Body of pancreas (tissue), 4 donors: ENCODE measurements around the gene AKT1S1. TPM values are rescaled to one million over a fixed set of nuclear protein-coding genes. Genes with fewer than 3 reads are reported as not detected.

Experiments
- ATAC-seq: fragments of 150-250 bp; one replicate; pipeline ENCODE4 v1.9.1; 2016
- DNase-seq, 4 donors: peaks; one replicate each; pipeline ENCODE4 v3.0.0-alpha.2; 2019
- H3K27ac ChIP-seq, 4 donors: fragments of 200-600 bp; sonication (generic); 1 replicate in 3 of 4; 2 replicates in 1 of 4; pipeline versions ENCODE4 v1.5.1 to v1.6.1; 2016 to 2019; ENCODE audit warnings: mild to moderate bottlenecking in 1 of 4, mixed read lengths in 1 of 4, moderate library complexity in 1 of 4
- H3K27me3 ChIP-seq, 2 donors: fragments of 200-600 bp; sonication (generic); one replicate each; pipeline ENCODE4 v1.6.0; 2016; ENCODE audit warnings: mild to moderate bottlenecking in 1 of 2
- H3K36me3 ChIP-seq, 2 donors: fragments of 200-600 bp; sonication (generic); replicated peaks in 1 of 2; 2 replicates each; pipeline ENCODE4 v1.5.1; 2016; ENCODE audit warnings: low read depth in 2 of 2; ENCODE audit not compliant: insufficient read depth in 1 of 2
- H3K4me1 ChIP-seq: fragments of 200-600 bp; sonication (generic); one replicate; pipeline ENCODE4 v1.6.0; 2016
- H3K4me3 ChIP-seq, 2 donors: fragments of 200-600 bp; sonication (generic); 1 replicate in 1 of 2; 2 replicates in 1 of 2; pipeline ENCODE4 v1.5.1; 2016 to 2019
- H3K9me3 ChIP-seq, 3 donors: fragments of 200-600 bp; sonication (generic); 1 replicate in 2 of 3; 2 replicates in 1 of 3; pipeline ENCODE4 v1.5.1; 2016
- POLR2A ChIP-seq, 3 donors: fragments of 450-650 bp; IDR thresholded peaks; one replicate each; pipeline ENCODE4 v1.6.1; 2016; ENCODE audit warnings: antibody characterized with exemption in 3 of 3, mild to moderate bottlenecking in 2 of 3
- WGBS, 2 donors: methylation state at CpG; one replicate each; pipeline ENCODE4 v1.1.5; 2017; 5-methylcytosine and 5-hydroxymethylcytosine counted together
- intact Hi-C: fragments of 100-400 bp; cut with DNase I; formaldehyde crosslinking; loops from one replicate; pipeline ENCODE4 v1.15.1; 2023
- total RNA-seq, 2 donors: library from RNA; depleted of rRNA; stranded (reverse); fragments of >200 nt; gene quantifications; one replicate each; pipeline ENCODE4 v1.1.0, GENCODE V29; 2016
- TF ChIP-seq, protein P1 (sequence below), 7 experiments: fragments of 450-650 bp in 4 of 7; fragments of 200-600 bp in 3 of 7; sonication (generic) in 3 of 7; IDR thresholded peaks; one replicate each; pipeline ENCODE4 v1.5.1; 2016 to 2019; ENCODE audit warnings: antibody characterized with exemption in 7 of 7

AKT1S1 gene
- total RNA-seq, 2 donors from 2014 or later: 7.5 to 20.1 TPM

DNA sequence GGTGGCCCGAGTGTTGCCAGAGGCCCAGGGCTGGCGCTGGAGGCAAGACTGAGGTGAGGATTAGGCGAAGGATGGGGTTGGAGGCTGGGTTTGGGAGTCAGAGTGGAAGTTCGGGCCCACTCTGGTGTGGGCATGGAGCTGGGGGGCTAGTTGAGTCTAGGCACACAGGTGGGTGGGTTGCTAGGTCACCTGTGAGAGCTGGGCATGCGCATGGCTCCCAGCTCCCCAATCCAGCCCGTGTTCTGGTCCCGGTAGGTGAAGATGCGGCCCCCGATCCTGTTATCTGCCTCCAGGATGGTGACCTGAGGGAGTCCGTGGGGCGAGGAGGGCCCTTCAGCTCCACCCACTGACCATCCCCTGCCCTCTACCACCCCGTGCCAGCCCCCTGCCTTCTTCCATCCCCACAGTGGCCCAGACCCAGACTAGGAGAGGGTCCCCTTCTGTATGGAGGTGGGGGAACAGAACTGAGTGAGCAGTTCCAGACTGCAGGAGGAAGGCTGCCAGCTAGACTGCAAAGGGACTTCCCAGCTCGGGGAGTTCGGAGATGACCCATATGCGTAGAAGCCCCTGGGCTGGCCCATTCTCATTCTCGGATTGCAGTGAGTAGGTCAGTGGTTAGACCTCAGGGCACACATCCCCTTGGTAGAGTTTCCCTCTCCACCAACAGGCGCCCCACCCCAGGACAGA, 17.9 kb upstream of the AKT1S1 start:
- intact Hi-C loops: no loop called here
- no peak for DNase-seq
- ATAC-seq: no peak

DNA sequence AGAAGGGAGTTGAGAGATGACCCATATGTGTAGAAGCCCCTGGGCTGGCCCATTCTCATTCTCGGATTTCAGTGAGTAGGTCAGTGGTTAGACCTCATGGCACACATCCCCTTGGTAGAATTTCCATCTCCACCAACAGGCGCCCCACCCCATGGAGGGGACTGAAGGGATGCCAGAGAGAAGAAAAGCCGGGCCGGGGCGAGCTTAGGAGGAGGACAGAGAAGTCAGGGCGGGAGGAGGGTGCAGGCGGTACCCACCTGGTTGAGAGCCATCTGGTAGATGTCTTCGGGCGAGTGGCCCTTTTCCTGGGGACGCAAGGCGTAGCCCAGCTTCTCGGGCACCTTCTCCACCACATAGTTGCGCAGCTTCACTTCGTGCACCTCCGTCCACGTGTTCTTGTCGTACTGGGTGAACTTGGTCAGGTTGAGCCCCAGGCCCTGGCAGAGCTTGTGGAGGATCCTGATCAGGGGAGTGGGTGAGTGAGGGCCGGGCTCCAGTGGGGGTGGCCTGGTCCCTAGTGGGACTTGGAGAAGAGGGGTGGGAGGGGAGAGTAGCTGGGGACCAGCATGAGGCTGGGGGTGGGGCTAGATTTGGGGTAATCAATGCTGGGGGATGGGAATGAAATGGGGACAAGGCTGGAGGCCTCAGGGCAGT, 17.0 kb upstream of the AKT1S1 start:
- Histone ChIP-seq H3K4me1 (peaks cover 9% of the 10 kb centered on the region), H3K27me3 (no peaks in the 10 kb centered on the region), H3K36me3 (no peaks in the 10 kb centered on the region), H3K4me3 (no peak overlapping the region), H3K9me3 (no peaks in the 10 kb centered on the region), H3K27ac (no peak overlapping the region)
- TF ChIP-seq, protein P1, sequence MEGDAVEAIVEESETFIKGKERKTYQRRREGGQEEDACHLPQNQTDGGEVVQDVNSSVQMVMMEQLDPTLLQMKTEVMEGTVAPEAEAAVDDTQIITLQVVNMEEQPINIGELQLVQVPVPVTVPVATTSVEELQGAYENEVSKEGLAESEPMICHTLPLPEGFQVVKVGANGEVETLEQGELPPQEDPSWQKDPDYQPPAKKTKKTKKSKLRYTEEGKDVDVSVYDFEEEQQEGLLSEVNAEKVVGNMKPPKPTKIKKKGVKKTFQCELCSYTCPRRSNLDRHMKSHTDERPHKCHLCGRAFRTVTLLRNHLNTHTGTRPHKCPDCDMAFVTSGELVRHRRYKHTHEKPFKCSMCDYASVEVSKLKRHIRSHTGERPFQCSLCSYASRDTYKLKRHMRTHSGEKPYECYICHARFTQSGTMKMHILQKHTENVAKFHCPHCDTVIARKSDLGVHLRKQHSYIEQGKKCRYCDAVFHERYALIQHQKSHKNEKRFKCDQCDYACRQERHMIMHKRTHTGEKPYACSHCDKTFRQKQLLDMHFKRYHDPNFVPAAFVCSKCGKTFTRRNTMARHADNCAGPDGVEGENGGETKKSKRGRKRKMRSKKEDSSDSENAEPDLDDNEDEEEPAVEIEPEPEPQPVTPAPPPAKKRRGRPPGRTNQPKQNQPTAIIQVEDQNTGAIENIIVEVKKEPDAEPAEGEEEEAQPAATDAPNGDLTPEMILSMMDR (IDR thresholded peaks at IDR 0.05): no peak
- no peak for TF ChIP-seq POLR2A (IDR thresholded peaks at IDR 0.05)
- ATAC-seq (no peak), DNase-seq (no peak)
- 86 to 91% methylated on average over 8 to 18 of the region's 18 CpGs for WGBS, 2 donors
- intact Hi-C loops: no loop called here

More for the DNA sequence above, 17.9 kb upstream of the AKT1S1 start:
- H3K9me3 ChIP-seq: no peaks in the 10 kb centered on the region
- TF ChIP-seq, protein P1 (IDR thresholded peaks at IDR 0.05): no peak
- TF ChIP-seq POLR2A (IDR thresholded peaks at IDR 0.05): no peak
- H3K4me1 ChIP-seq: peaks cover 6% of the 10 kb centered on the region
- no peak overlapping the region for H3K27ac ChIP-seq
- H3K4me3 ChIP-seq: no peak overlapping the region
- no peaks in the 10 kb centered on the region for H3K36me3 ChIP-seq
- WGBS, 2 donors: 76 to 86% methylated on average over 15 to 17 of the region's 17 CpGs
- no peaks in the 10 kb centered on the region for H3K27me3 ChIP-seq

DNA sequence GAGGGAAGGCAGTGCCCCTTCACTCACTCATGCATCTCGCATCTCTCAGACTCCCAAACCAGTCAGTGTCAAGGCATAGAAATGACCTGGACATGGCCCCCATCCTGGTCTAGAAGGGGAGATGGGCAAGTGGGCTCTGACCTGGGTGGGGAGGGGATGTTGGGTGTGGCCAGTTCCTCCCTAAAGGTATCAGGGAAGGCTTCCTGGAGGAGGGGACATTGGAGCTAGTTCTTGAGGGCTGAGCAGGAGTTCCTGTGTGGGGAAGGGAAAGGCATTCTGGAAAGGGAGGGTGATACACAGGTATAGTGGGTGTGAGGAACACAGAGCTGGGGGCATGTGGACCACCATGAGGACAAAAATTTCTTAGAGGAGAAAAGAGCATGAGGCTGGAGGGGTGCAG, 15.6 kb upstream of the AKT1S1 start:
- TF ChIP-seq, protein P1 (IDR thresholded peaks at IDR 0.05): no peak
- TF ChIP-seq POLR2A (IDR thresholded peaks at IDR 0.05): no peak
- H3K27ac ChIP-seq: no peak overlapping the region
- H3K36me3 ChIP-seq: no peaks in the 10 kb centered on the region
- H3K9me3 ChIP-seq: no peaks in the 10 kb centered on the region
- peaks cover 9% of the 10 kb centered on the region for H3K4me1 ChIP-seq
- no peak for DNase-seq
- 75 to 91% methylated on average over 1 of the region's 1 CpG for WGBS, 2 donors
- no peak overlapping the region for H3K4me3 ChIP-seq
- no peaks in the 10 kb centered on the region for H3K27me3 ChIP-seq
- intact Hi-C loops: no loop called here
- ATAC-seq: no peak

DNA sequence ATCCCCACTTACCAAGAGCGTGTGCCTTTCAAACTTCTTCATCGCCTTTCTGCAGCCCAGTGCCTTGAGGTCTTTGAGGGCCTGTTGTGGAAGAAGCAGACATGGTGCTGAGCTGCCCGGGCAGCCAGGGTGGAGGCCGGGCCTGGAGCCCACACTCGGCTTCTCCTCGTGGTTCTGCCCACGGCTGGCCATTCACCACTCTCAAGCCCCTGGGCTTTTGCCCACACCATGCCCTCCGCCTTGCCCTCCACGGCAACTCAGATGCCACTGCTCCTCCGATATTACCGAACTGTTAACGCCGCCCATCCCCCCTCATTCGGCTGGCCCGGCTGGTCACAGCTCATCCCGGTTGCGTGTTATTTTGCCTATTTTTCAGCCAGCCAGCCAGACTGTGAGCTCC, 14.2 kb upstream of the AKT1S1 start:
- Histone ChIP-seq H3K4me3 (no peak overlapping the region), H3K4me1 (peaks cover 9% of the 10 kb centered on the region), H3K36me3 (no peaks in the 10 kb centered on the region), H3K27ac (no peak overlapping the region), H3K27me3 (no peaks in the 10 kb centered on the region), H3K9me3 (no peaks in the 10 kb centered on the region)
- intact Hi-C loops: no loop called here
- DNase-seq: no peak
- no peak for ATAC-seq
- WGBS, 2 donors: 82 to 87% methylated on average over 17 of the region's 17 CpGs
- TF ChIP-seq, protein P1 (IDR thresholded peaks at IDR 0.05): no peak
- no peak for TF ChIP-seq POLR2A (IDR thresholded peaks at IDR 0.05)
